ENCODE data around the gene S100A14.
"Not testable (repeated sequence)": the region's sequence is repeated elsewhere in the genome, so short reads cannot be mapped to it uniquely, and the experiment has no call there.

S100A14 gene

GRCh38 chr1:153587314-153587713 lies 28.8 kb downstream of the S100A14 start:
- peak; percentile 43 for DNase-seq (ENCODE audit: low read depth, low spot score)

GRCh38 chr1:153586347-153586746 lies 29.8 kb downstream of the S100A14 start:
- DNase-seq (ENCODE audit: low read depth, low spot score): no peak

- no peak for DNase-seq (ENCODE audit: low read depth, low spot score)
Measured at GRCh38 chr1:153585006-153585405, 31.1 kb downstream of the S100A14 start.

- DNase-seq (ENCODE audit: low read depth, low spot score): no peak
Measured at GRCh38 chr1:153583976-153584375, 32.1 kb downstream of the S100A14 start.

- not testable (repeated sequence) for DNase-seq (ENCODE audit: low read depth, low spot score)
Measured at GRCh38 chr1:153583514-153583913, 32.6 kb downstream of the S100A14 start.

GRCh38 chr1:153582836-153583235 lies 33.3 kb downstream of the S100A14 start:
- not testable (repeated sequence) for DNase-seq (ENCODE audit: low read depth, low spot score)

GRCh38 chr1:153578936-153579335 lies 37.2 kb downstream of the S100A14 start:
- peak; percentile 31 for DNase-seq (ENCODE audit: low read depth, low spot score)

GRCh38 chr1:153578490-153578889 lies 37.6 kb downstream of the S100A14 start:
- no peak for DNase-seq (ENCODE audit: low read depth, low spot score)

- no peak for DNase-seq (ENCODE audit: low read depth, low spot score)
Measured at GRCh38 chr1:153577624-153578051, 38.5 kb downstream of the S100A14 start.

GRCh38 chr1:153577138-153577537 lies 39.0 kb downstream of the S100A14 start:
- DNase-seq (ENCODE audit: low read depth, low spot score): no peak

- DNase-seq (ENCODE audit: low read depth, low spot score): not testable (repeated sequence)
Measured at GRCh38 chr1:153575497-153575896, 40.6 kb downstream of the S100A14 start.

- not testable (repeated sequence) for DNase-seq (ENCODE audit: low read depth, low spot score)
Measured at GRCh38 chr1:153575081-153575491, 41.0 kb downstream of the S100A14 start.

GRCh38 chr1:153573351-153573750 lies 42.8 kb downstream of the S100A14 start:
- DNase-seq (ENCODE audit: low read depth, low spot score): no peak

- DNase-seq (ENCODE audit: low read depth, low spot score): peak; percentile 64
Measured at GRCh38 chr1:153572569-153573015, 43.5 kb downstream of the S100A14 start.

GRCh38 chr1:153571706-153572105 lies 44.4 kb downstream of the S100A14 start:
- no peak for DNase-seq (ENCODE audit: low read depth, low spot score)

- no peak for DNase-seq (ENCODE audit: low read depth, low spot score)
Measured at GRCh38 chr1:153570874-153571273, 45.3 kb downstream of the S100A14 start.

GRCh38 chr1:153569465-153569864 lies 46.7 kb downstream of the S100A14 start:
- DNase-seq (ENCODE audit: low read depth, low spot score): no peak

- peak; percentile 98 for DNase-seq (ENCODE audit: low read depth, low spot score)
Measured at GRCh38 chr1:153568367-153569099, 47.6 kb downstream of the S100A14 start.

- DNase-seq (ENCODE audit: low read depth, low spot score): peak; percentile 84
Measured at GRCh38 chr1:153567621-153568366, 48.3 kb downstream of the S100A14 start.

GRCh38 chr1:153566414-153567371 lies 49.4 kb downstream of the S100A14 start:
- peak; percentile 95 for DNase-seq (ENCODE audit: low read depth, low spot score)

GRCh38 chr1:153565529-153566374 lies 50.4 kb downstream of the S100A14 start, which contains the start of gene S100A2:
Gene S100A2 (minus strand): TSS chr1:153565844. CDS start chr1:153563877, 1,967 bp downstream.
- DNase-seq (ENCODE audit: low read depth, low spot score): no peak

Measured in ELF-1 (cell line).